GM12875 (cell line): Measurements from ENCODE around the gene SNX30.
A peak's percentile ranks its signal among the peaks of the same experiment; 100 is the strongest.

Source experiments
- H3K4me3 ChIP-seq: one replicate; pipeline ENCODE4 v1.5.1; 2011; ENCODE audit warnings: low read depth, low read length, control low read depth
- TF ChIP-seq, protein P1 (sequence below): IDR thresholded peaks from 2 replicates; pipeline ENCODE4 v1.5.1; 2011; ENCODE audit warnings: low read depth, mild to moderate bottlenecking, control low read depth, inconsistent platforms, low read length, moderate library complexity, borderline replicate concordance; ENCODE audit not compliant: insufficient read depth

SNX30 gene

DNA sequence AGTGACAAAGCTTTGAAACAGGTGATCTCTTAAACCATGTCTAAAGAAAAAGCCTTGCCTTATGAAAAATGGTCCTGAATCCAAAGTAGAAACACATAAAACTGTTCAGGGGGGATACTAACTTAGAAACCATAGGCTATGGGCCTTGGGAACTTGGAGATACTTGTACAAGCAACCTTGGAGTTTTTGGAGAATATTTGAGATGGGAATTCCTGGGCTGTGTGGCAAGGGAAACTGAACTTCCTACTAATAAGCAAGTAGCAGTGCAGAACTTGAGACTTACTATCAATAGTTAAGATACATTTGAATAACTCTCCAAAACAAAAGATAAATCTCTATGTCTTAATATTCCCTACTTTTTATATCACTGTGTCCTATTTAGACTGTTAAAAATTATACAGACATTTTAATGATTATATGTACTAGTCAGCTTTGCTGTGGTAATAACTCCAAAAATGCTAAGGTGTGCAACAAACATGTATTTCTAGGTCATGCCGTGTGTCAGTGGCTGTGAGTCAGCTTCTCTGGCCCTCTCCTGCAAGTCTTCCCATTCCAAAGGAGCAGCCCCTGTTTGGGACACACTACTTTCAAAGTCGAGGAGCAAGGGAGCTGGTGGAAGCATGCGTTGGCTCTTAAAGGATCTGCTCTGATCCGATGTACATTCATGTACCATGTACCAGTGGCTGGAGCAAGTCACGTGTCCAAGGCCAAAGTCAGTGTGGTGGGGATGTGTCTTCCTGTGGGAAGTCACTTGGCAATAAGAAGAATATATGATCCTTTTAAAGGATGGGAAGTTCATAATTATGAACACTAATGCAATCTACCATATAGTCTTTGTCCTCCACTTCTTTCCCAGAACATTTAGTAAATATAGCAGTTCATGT, 39.6 kb downstream of the SNX30 start:
- TF ChIP-seq, protein P1, sequence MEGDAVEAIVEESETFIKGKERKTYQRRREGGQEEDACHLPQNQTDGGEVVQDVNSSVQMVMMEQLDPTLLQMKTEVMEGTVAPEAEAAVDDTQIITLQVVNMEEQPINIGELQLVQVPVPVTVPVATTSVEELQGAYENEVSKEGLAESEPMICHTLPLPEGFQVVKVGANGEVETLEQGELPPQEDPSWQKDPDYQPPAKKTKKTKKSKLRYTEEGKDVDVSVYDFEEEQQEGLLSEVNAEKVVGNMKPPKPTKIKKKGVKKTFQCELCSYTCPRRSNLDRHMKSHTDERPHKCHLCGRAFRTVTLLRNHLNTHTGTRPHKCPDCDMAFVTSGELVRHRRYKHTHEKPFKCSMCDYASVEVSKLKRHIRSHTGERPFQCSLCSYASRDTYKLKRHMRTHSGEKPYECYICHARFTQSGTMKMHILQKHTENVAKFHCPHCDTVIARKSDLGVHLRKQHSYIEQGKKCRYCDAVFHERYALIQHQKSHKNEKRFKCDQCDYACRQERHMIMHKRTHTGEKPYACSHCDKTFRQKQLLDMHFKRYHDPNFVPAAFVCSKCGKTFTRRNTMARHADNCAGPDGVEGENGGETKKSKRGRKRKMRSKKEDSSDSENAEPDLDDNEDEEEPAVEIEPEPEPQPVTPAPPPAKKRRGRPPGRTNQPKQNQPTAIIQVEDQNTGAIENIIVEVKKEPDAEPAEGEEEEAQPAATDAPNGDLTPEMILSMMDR, result no peak
- H3K4me3 ChIP-seq, result no peak overlapping the region

DNA sequence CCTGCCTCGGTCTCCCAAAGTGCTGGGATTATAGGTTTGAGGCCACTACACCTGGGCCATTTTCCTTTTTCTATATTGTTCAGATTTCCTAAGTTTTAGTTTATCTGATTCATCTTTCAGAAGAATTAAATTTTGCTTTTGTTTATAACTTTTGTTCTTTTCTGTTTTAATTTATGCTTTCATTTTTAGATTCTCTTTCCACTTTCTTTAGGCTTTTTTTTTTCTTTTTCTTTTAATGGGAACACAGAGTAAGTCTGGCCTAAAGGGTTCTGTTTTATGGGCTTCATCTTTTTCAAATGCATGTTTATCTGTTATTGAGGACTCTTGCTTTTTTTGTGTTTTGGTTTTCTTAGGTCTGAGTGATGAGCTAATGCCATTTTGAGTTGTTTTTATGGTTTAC, 42.1 kb downstream of the SNX30 start:
- no peak overlapping the region for H3K4me3 ChIP-seq
- TF ChIP-seq, protein P1, result no peak

GRCh38 chr9:112793213-112793810, 42.8 kb downstream of the SNX30 start:
- H3K4me3 ChIP-seq, result no peak overlapping the region
- TF ChIP-seq, protein P1, result peak; percentile 92

DNA sequence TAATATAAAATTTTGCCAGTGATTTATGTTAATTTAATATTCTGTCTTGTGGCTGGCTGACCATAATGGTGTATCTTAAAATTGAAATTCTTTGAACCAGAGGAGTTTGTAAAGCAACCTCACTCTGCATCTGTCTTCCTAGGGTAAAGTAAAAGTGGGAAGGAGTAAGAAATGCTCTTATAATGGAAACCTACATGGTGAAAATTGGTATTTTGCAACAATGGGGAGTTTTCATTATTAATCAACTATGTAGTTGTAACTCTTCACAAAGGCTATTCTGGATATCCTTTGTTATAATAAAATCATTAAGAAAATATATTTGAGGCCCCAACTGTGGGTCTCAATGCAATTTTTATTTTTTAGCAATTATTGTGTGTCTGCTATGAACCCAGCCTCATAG, 44.2 kb downstream of the SNX30 start:
- TF ChIP-seq, protein P1, result no peak
- H3K4me3 ChIP-seq, result no peak overlapping the region

DNA sequence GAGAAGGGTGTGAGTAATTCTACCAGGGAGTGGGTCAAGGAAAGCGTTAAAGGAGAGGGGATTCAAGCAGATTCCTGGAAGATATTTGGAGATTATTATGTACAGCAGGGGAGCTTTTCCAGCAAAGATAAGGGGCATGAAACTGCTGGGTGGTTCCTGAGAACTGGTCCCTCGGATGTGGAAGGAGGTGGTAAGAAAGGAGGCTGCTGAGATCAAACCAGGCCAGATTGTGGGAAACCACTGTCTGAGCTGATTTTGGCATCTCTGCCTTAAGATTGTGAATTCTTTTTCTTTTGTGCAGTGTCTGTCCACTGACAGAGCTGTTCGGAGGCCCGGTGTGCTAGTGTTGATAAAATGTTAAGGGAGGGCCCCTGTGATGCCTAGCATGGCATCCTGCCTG, 45.4 kb downstream of the SNX30 start:
- TF ChIP-seq, protein P1, result no peak

GRCh38 chr9:112796485-112796884, 45.9 kb downstream of the SNX30 start:
- TF ChIP-seq, protein P1, result no peak
- no peak overlapping the region for H3K4me3 ChIP-seq

More for the DNA sequence above, 45.4 kb downstream of the SNX30 start:
- no peak overlapping the region for H3K4me3 ChIP-seq
